H1 (cell line): ENCODE data around the gene AP3S1. TPM values are rescaled to one million over a fixed set of nuclear protein-coding genes. Genes with fewer than 3 reads are reported as not detected.

Experiments used
- CHD7 ChIP-seq: fragments of 300-600 bp; sonication (generic); IDR thresholded peaks from 2 replicates; pipeline ENCODE4 v1.7.1; 2012; ENCODE audit warnings: low read length, moderate library complexity, mild to moderate bottlenecking, inconsistent platforms; ENCODE audit not compliant: insufficient replicate concordance
- polyA plus RNA-seq, 7 experiments: library from polyadenylated mRNA; depleted of rRNA in 3 of 7; stranded (reverse) in 5 of 7; unstranded in 2 of 7; fragments of >200 nt in 5 of 7; fragments of 200-250 nt in 2 of 7; gene quantifications; 1 replicate in 5 of 7; 2 replicates in 1 of 7; 4 replicates in 1 of 7; pipeline versions ENCODE4 v1.2.1 to v1.2.3, GENCODE V29; 2011 to 2013; ENCODE audit warnings: missing spikeins in 2 of 7, mixed read lengths in 2 of 7
- total RNA-seq: library from RNA; stranded (reverse); fragmentation: NEBNext Ultra II Directional; extraction: Animal tissue kit (Norgen Biotek cat#: 25700); gene quantifications from 2 replicates; pipeline ENCODE4 v1.2.1, GENCODE V29; 2021

Gene AP3S1
- total and polyA plus RNA-seq, 2 of the 8 experiments (the other 6 are each of a cell fraction or from before 2014, with no cell fraction given): 26.6 to 72.7 TPM

GRCh38 chr5:115857626-115858349 is 16.1 kb downstream of the AP3S1 start (continued):
- no peak for TF ChIP-seq CHD7
